PFSK-1 (cell line): ENCODE measurements around the gene LINGO3.

Experiments used
- FOXP2 ChIP-seq: optimal IDR thresholded peaks from 2 replicates; pipeline ENCODE3; 2011; ENCODE audit warnings: borderline replicate concordance, control low read depth, inconsistent platforms; ENCODE audit not compliant: insufficient read depth; ENCODE audit errors: extremely low read length, extremely low read depth
- POLR2AphosphoS5 ChIP-seq: IDR thresholded peaks from 2 replicates; pipeline ENCODE4 v1.6.1; 2012; ENCODE audit warnings: low read depth, mild to moderate bottlenecking, control low read depth, low read length, moderate library complexity
- TAF1 ChIP-seq: IDR thresholded peaks from 2 replicates; pipeline ENCODE4 v1.6.1; 2012; ENCODE audit warnings: low read length, control low read depth, borderline replicate concordance; ENCODE audit not compliant: insufficient read depth
- TF ChIP-seq, protein P1 (sequence below), 2 experiments: IDR thresholded peaks; 2 replicates each; pipeline versions ENCODE4 v1.6.1 to v1.8.0; 2011 to 2012; ENCODE audit warnings: low read depth in 2 of 2, low read length in 2 of 2, control low read depth in 1 of 2, inconsistent platforms in 1 of 2, mild to moderate bottlenecking in 1 of 2, moderate library complexity in 1 of 2; ENCODE audit not compliant: insufficient read depth in 1 of 2

DNA sequence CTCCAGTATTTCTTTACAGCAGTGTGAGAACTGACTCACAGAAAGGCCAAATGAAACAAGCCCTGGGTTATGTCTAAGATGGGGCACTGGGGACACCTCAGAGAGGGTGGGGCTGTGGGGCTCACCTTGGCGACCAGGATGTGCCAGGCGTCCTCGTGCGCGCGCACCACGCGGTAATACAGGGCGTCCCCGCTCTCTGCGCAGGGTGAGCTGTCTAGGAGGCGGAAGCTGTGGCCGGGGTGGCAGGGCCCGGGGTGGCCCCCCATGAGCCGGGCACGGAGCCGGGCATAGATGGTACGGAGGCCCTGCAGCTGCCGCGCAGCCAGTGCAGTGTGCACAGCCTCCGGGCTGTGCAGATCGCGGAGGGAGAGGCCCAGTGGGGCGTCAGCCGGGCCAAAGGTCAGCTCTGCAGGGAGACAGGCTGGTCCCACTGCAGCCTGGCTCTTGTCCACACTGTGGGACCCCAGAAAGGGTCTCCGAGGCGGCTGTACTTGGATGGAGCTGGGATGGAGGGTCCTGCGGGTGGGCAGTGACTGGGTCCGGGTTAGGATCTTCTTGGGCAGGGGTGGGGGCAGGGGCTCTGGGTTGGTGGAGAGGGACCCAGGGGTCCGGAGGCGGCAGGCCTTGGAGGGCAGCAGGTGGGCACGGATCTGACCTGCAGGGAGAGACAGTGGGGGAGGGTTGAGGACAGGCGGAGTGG is 29.3 kb downstream of the LINGO3 start:
- TF ChIP-seq FOXP2 (no peak), TAF1 (no peak), POLR2AphosphoS5 (no peak)
- TF ChIP-seq, protein P1, sequence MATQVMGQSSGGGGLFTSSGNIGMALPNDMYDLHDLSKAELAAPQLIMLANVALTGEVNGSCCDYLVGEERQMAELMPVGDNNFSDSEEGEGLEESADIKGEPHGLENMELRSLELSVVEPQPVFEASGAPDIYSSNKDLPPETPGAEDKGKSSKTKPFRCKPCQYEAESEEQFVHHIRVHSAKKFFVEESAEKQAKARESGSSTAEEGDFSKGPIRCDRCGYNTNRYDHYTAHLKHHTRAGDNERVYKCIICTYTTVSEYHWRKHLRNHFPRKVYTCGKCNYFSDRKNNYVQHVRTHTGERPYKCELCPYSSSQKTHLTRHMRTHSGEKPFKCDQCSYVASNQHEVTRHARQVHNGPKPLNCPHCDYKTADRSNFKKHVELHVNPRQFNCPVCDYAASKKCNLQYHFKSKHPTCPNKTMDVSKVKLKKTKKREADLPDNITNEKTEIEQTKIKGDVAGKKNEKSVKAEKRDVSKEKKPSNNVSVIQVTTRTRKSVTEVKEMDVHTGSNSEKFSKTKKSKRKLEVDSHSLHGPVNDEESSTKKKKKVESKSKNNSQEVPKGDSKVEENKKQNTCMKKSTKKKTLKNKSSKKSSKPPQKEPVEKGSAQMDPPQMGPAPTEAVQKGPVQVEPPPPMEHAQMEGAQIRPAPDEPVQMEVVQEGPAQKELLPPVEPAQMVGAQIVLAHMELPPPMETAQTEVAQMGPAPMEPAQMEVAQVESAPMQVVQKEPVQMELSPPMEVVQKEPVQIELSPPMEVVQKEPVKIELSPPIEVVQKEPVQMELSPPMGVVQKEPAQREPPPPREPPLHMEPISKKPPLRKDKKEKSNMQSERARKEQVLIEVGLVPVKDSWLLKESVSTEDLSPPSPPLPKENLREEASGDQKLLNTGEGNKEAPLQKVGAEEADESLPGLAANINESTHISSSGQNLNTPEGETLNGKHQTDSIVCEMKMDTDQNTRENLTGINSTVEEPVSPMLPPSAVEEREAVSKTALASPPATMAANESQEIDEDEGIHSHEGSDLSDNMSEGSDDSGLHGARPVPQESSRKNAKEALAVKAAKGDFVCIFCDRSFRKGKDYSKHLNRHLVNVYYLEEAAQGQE (IDR thresholded peaks at IDR 0.05; ENCODE audit: insufficient read depth in 1 of 2, low read depth in 2 of 2, low read length in 2 of 2): no peak
